Muscle layer of duodenum (tissue), 2 donors: ENCODE data around the gene TSSC4.

Experiments
- H3K27ac ChIP-seq: one replicate; pipeline ENCODE4 v1.7.0; 2013; ENCODE audit warnings: mild to moderate bottlenecking, low read length
- H3K27me3 ChIP-seq: one replicate; pipeline ENCODE4 v1.7.0; 2013; ENCODE audit warnings: low read depth, mild to moderate bottlenecking, control low read depth, low read length
- H3K36me3 ChIP-seq, 2 donors: one replicate each; pipeline ENCODE4 v1.7.0; 2013; ENCODE audit warnings: low read length in 2 of 2, control low read depth in 1 of 2, mild to moderate bottlenecking in 1 of 2; ENCODE audit not compliant: insufficient read depth in 2 of 2, control insufficient read depth in 1 of 2
- H3K4me1 ChIP-seq, 2 donors: one replicate each; pipeline ENCODE4 v1.7.0; 2013; ENCODE audit warnings: low read length in 2 of 2, mild to moderate bottlenecking in 2 of 2, control low read depth in 1 of 2, moderate library complexity in 1 of 2; ENCODE audit not compliant: insufficient read depth in 2 of 2, control insufficient read depth in 1 of 2
- H3K4me3 ChIP-seq, 2 donors: one replicate each; pipeline ENCODE4 v1.7.0; 2013; ENCODE audit warnings: low read length in 2 of 2, low read depth in 1 of 2, mild to moderate bottlenecking in 1 of 2
- H3K9me3 ChIP-seq, 2 donors: one replicate each; pipeline ENCODE4 v1.7.0; 2013; ENCODE audit warnings: low read length in 2 of 2, control low read depth in 1 of 2, mild to moderate bottlenecking in 1 of 2; ENCODE audit not compliant: control insufficient read depth in 1 of 2
- donor health status: healthy.

The TSSC4 gene

GRCh38 chr11:2374456-2375201 lies 25.9 kb upstream of the TSSC4 start:
- H3K36me3 ChIP-seq = no peaks in the 10 kb centered on the region
- H3K9me3 ChIP-seq = no peaks in the 10 kb centered on the region
- H3K27ac ChIP-seq = no peak overlapping the region
- H3K4me1 ChIP-seq = peaks cover 0 to 11% of the 10 kb centered on the region in 2 donors
- no peak overlapping the region for H3K4me3 ChIP-seq
- no peaks in the 10 kb centered on the region for H3K27me3 ChIP-seq

- Histone ChIP-seq H3K4me3 (no peak overlapping the region), H3K4me1 (peaks cover 0 to 18% of the 10 kb centered on the region in 2 donors), H3K27ac (no peak overlapping the region), H3K27me3 (no peaks in the 10 kb centered on the region), H3K9me3 (no peaks in the 10 kb centered on the region), H3K36me3 (no peaks in the 10 kb centered on the region)
Observed at GRCh38 chr11:2375341-2375853, 25.2 kb upstream of the TSSC4 start.

- Histone ChIP-seq H3K27ac (no peak overlapping the region), H3K4me1 (peaks cover 1 to 25% of the 10 kb centered on the region in 2 donors), H3K36me3 (no peaks in the 10 kb centered on the region), H3K4me3 (no peak overlapping the region), H3K9me3 (no peaks in the 10 kb centered on the region), H3K27me3 (no peaks in the 10 kb centered on the region)
Observed at GRCh38 chr11:2375964-2376551, 24.5 kb upstream of the TSSC4 start.

- Histone ChIP-seq H3K4me3 (peak within 1 kb of the TSS; percentile 72 to 81), H3K9me3 (no peaks in the 10 kb centered on the region), H3K4me1 (peaks cover 5 to 33% of the 10 kb centered on the region in 2 donors), H3K36me3 (no peaks in the 10 kb centered on the region), H3K27ac (peak within 1 kb of the TSS; percentile 94), H3K27me3 (no peaks in the 10 kb centered on the region)
Observed at GRCh38 chr11:2376751-2377451, 23.6 kb upstream of the TSSC4 start, which contains the start of gene CD81. Gene CD81, plus strand, starts transcription at chr11:2377310. Its CDS starts 240 bp downstream, at chr11:2377550.

GRCh38 chr11:2377511-2378443 lies 22.8 kb upstream of the TSSC4 start:
- peaks cover 12 to 42% of the 10 kb centered on the region in 2 donors for H3K4me1 ChIP-seq
- no peaks in the 10 kb centered on the region for H3K9me3 ChIP-seq
- no peaks in the 10 kb centered on the region for H3K27me3 ChIP-seq
- peak overlapping the region; percentile 94 for H3K27ac ChIP-seq
- no peaks in the 10 kb centered on the region for H3K36me3 ChIP-seq
- peak overlapping the region; percentile 72 to 81 for H3K4me3 ChIP-seq

- Histone ChIP-seq H3K9me3 (no peaks in the 10 kb centered on the region), H3K27ac (peak overlapping the region; percentile 94), H3K4me3 (peak overlapping the region; percentile 72 to 81), H3K27me3 (no peaks in the 10 kb centered on the region), H3K4me1 (peaks cover 14 to 51% of the 10 kb centered on the region in 2 donors), H3K36me3 (no peaks in the 10 kb centered on the region)
Observed at GRCh38 chr11:2378527-2379210, 21.9 kb upstream of the TSSC4 start.

GRCh38 chr11:2379466-2380174 lies 20.9 kb upstream of the TSSC4 start:
- Histone ChIP-seq H3K36me3 (no peaks in the 10 kb centered on the region), H3K4me1 (peaks cover 15 to 59% of the 10 kb centered on the region in 2 donors), H3K27ac (no peak overlapping the region), H3K9me3 (no peaks in the 10 kb centered on the region), H3K27me3 (no peaks in the 10 kb centered on the region), H3K4me3 (peak overlapping the region; percentile 44 to 47)

- H3K4me3 ChIP-seq = peak overlapping the region in 1 of 2 donors; percentile 47
- H3K27me3 ChIP-seq = no peaks in the 10 kb centered on the region
- H3K27ac ChIP-seq = no peak overlapping the region
- H3K36me3 ChIP-seq = no peaks in the 10 kb centered on the region
- no peaks in the 10 kb centered on the region for H3K9me3 ChIP-seq
- H3K4me1 ChIP-seq = peaks cover 17 to 66% of the 10 kb centered on the region in 2 donors
Observed at GRCh38 chr11:2380396-2380795, 20.2 kb upstream of the TSSC4 start.

- Histone ChIP-seq H3K4me1 (peaks cover 19 to 71% of the 10 kb centered on the region in 2 donors), H3K27me3 (no peaks in the 10 kb centered on the region), H3K4me3 (peak overlapping the region in 1 of 2 donors; percentile 47), H3K27ac (no peak overlapping the region), H3K36me3 (peaks cover 0 to 2% of the 10 kb centered on the region in 2 donors), H3K9me3 (no peaks in the 10 kb centered on the region)
Observed at GRCh38 chr11:2380807-2381350, 19.7 kb upstream of the TSSC4 start.
